ENCODE measurements around the gene IL4. TPM values are rescaled to one million over a fixed set of nuclear protein-coding genes. Genes with fewer than 3 reads are reported as not detected.

Gene IL4
- total RNA-seq, 2 donors from 2014 or later: not detected

- ATAC-seq (ENCODE audit: insufficient number of reproducible peaks, low FRiP score, low read depth) (no peak), DNase-seq (ENCODE audit: low spot score) (no peak)
- H3K27ac ChIP-seq: no peak within 1 kb of the TSS
- H3K27me3 ChIP-seq (replicated peaks; ENCODE audit: insufficient read depth): no peaks in the 10 kb centered on the region
- peaks cover 3 to 14% of the 10 kb centered on the region in 2 donors for H3K4me1 ChIP-seq (ENCODE audit: control insufficient read depth in 1 of 2, low read depth in 2 of 2)
- H3K36me3 ChIP-seq: no peaks in the 10 kb centered on the region
- no peak within 1 kb of the TSS for H3K4me3 ChIP-seq
- TF ChIP-seq CTCF (IDR thresholded peaks at IDR 0.05): no peak
- H3K9me3 ChIP-seq: no peaks in the 10 kb centered on the region
Observed at GRCh38 chr5:132657676-132658380, 16.0 kb upstream of the IL4 start, which contains the start of gene IL13. Gene IL13 (plus strand): TSS chr5:132658173. CDS start chr5:132658187, 14 bp downstream.

GRCh38 chr5:132658381-132659302 lies 15.1 kb upstream of the IL4 start:
- H3K4me1 ChIP-seq (ENCODE audit: control insufficient read depth in 1 of 2, low read depth in 2 of 2): peaks cover 3 to 14% of the 10 kb centered on the region in 2 donors
- no peak for TF ChIP-seq CTCF (IDR thresholded peaks at IDR 0.05)
- H3K36me3 ChIP-seq: no peaks in the 10 kb centered on the region
- ATAC-seq (ENCODE audit: insufficient number of reproducible peaks, low FRiP score, low read depth): no peak
- H3K27ac ChIP-seq: no peak overlapping the region
- no peak overlapping the region for H3K4me3 ChIP-seq
- DNase-seq (ENCODE audit: low spot score): no peak
- H3K27me3 ChIP-seq (replicated peaks; ENCODE audit: insufficient read depth): no peaks in the 10 kb centered on the region
- H3K9me3 ChIP-seq: no peaks in the 10 kb centered on the region

DNA sequence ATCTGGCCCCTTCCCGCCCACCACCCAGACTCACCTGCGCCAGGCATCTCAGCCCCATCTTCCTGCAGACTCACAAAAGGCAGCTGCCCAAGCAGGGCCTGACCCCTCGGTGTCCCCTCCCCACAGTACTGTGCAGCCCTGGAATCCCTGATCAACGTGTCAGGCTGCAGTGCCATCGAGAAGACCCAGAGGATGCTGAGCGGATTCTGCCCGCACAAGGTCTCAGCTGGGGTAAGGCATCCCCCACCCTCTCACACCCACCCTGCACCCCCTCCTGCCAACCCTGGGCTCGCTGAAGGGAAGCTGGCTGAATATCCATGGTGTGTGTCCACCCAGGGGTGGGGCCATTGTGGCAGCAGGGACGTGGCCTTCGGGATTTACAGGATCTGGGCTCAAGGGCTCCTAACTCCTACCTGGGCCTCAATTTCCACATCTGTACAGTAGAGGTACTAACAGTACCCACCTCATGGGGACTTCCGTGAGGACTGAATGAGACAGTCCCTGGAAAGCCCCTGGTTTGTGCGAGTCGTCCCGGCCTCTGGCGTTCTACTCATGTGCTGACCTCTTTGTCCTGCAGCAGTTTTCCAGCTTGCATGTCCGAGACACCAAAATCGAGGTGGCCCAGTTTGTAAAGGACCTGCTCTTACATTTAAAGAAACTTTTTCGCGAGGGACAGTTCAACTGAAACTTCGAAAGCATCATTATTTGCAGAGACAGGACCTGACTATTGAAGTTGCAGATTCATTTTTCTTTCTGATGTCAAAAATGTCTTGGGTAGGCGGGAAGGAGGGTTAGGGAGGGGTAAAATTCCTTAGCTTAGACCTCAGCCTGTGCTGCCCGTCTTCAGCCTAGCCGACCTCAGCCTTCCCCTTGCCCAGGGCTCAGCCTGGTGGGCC lies 13.9 kb upstream of the IL4 start:
- Histone ChIP-seq H3K27me3 (replicated peaks; ENCODE audit: insufficient read depth) (no peaks in the 10 kb centered on the region), H3K27ac (no peak overlapping the region), H3K36me3 (no peaks in the 10 kb centered on the region), H3K9me3 (no peaks in the 10 kb centered on the region), H3K4me1 (ENCODE audit: control insufficient read depth in 1 of 2, low read depth in 2 of 2) (peaks cover 3 to 14% of the 10 kb centered on the region in 2 donors), H3K4me3 (no peak overlapping the region)
- DNase-seq (ENCODE audit: low spot score): no peak
- TF ChIP-seq CTCF (IDR thresholded peaks at IDR 0.05): no peak
- ATAC-seq (ENCODE audit: insufficient number of reproducible peaks, low FRiP score, low read depth): no peak

- TF ChIP-seq CTCF (IDR thresholded peaks at IDR 0.05): no peak
- H3K9me3 ChIP-seq: no peaks in the 10 kb centered on the region
- ATAC-seq (ENCODE audit: insufficient number of reproducible peaks, low FRiP score, low read depth): no peak
- H3K4me3 ChIP-seq: no peak overlapping the region
- no peaks in the 10 kb centered on the region for H3K27me3 ChIP-seq (replicated peaks; ENCODE audit: insufficient read depth)
- DNase-seq (ENCODE audit: low spot score): no peak
- no peak overlapping the region for H3K27ac ChIP-seq
- H3K4me1 ChIP-seq (ENCODE audit: control insufficient read depth in 1 of 2, low read depth in 2 of 2): peaks cover 2 to 4% of the 10 kb centered on the region in 2 donors
- no peaks in the 10 kb centered on the region for H3K36me3 ChIP-seq
Observed at GRCh38 chr5:132661231-132662003, 12.4 kb upstream of the IL4 start.

All from thoracic aorta (tissue), 2 donors.